Measurements from ENCODE around the gene PRELID1.

Gene PRELID1

DNA sequence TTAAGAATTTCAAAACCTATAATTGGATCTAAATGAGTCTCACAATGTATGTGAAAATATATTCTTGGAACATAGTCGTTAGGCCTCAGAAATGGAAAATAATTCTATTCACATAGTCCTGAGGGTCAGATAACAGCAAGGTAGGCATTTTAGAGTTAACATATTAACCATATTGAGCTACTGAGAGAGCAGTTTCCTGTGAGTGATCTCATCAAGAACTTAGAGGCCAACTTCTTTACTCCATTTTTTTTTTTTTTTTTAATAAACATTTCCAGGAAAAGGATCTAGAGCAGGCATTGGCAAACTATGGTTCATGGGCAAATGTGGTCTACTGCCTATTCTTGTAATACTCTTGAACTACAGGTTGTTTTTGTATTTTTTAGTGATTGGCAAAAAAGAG lies 26.7 kb upstream of the PRELID1 start:
- no peak overlapping the region for H3K4me3 ChIP-seq (ENCODE audit: low read length)
- H3K4me1 ChIP-seq (ENCODE audit: control insufficient read depth, insufficient read depth, low read length), result no peaks in the 10 kb centered on the region
- no peak overlapping the region for H3K27ac ChIP-seq (ENCODE audit: low read depth, low read length)
- no peaks in the 10 kb centered on the region for H3K27me3 ChIP-seq (ENCODE audit: control insufficient read depth, insufficient read depth, low read length)
- H3K9ac ChIP-seq (ENCODE audit: low read length), result no peak overlapping the region
- H3K36me3 ChIP-seq (ENCODE audit: control insufficient read depth, insufficient read depth, low read length), result peaks cover 10% of the 10 kb centered on the region

DNA sequence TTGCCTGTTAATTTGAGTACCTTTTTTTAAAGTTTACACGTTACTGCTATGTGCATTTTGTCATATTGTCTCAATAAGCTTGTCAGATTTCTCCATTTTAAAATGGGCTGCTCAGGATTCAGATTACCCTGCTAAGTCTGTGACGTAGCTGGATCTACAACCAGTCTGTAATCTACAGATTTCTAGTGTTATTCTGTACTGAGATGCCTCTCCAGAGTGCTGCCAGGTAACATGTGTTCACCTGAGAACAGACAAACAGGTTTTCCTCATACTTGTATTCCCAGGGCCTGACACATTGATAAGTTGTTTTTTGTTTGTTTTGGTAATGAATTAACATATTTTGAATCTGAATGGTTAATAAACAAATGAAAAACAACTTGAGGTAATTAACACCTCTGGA lies 15.4 kb upstream of the PRELID1 start:
- no peaks in the 10 kb centered on the region for H3K4me1 ChIP-seq (ENCODE audit: control insufficient read depth, insufficient read depth, low read length)
- H3K27me3 ChIP-seq (ENCODE audit: control insufficient read depth, insufficient read depth, low read length), result no peaks in the 10 kb centered on the region
- no peak overlapping the region for H3K9ac ChIP-seq (ENCODE audit: low read length)
- H3K36me3 ChIP-seq (ENCODE audit: control insufficient read depth, insufficient read depth, low read length), result peaks cover 33% of the 10 kb centered on the region
- no peak overlapping the region for H3K4me3 ChIP-seq (ENCODE audit: low read length)
- no peak overlapping the region for H3K27ac ChIP-seq (ENCODE audit: low read depth, low read length)

DNA sequence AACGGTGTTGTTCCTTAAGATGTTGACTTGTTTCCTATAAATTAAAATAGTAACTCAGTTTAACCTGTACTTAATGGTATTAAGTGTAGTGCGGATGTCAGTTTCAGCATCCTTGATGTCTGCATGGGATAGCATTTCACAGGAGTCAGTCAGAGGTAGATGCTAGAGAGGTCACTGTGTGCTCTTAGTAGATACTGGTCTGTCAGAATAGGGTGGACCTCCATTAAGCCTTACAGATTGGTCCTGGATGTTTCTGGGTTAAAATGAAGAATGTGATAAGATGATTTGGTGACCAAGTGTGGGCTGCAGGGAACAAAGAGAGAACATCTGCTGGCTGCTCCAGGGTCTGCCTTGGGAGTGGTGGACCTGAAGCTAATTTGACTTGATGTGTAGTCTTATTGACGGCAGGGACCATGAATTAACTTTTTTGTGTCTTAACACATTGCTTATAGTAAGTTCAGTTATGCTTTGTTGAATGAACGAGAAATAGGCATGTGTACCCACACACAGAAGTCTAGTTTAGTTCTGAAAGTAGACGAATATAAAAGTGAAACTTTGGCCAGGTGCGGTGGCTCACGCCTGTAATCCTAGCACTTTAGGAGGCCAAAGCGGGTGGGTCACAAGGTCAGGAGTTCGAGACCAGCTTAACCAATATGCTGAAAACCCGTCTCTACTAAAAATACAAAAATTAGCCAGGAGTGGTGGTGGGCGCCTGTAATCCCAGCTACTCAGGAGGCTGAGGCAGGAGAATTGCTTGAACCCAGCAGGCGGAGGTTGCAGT lies 12.6 kb upstream of the PRELID1 start:
- no peak overlapping the region for H3K27ac ChIP-seq (ENCODE audit: low read depth, low read length)
- H3K27me3 ChIP-seq (ENCODE audit: control insufficient read depth, insufficient read depth, low read length), result no peaks in the 10 kb centered on the region
- H3K4me1 ChIP-seq (ENCODE audit: control insufficient read depth, insufficient read depth, low read length), result no peaks in the 10 kb centered on the region
- no peak overlapping the region for H3K4me3 ChIP-seq (ENCODE audit: low read length)
- peaks cover 34% of the 10 kb centered on the region for H3K36me3 ChIP-seq (ENCODE audit: control insufficient read depth, insufficient read depth, low read length)
- H3K9ac ChIP-seq (ENCODE audit: low read length), result no peak overlapping the region

DNA sequence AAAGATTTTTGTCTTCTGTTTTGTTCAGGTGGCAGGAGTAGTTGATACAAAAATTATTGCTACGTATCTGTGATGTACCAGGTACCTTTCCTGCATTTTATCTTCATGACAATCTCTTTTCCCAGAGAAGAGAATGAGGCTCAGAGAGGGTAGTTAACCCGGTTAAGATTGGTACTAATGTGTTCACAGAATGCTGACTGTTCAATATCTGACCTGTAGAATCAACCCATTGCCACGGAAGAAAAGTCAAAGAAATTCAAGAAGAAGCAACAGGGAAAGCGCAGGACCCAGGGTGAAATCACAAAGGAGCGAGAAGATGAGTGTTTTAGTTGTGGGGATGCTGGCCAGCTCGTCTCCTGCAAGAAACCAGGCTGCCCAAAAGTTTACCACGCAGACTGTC lies 11.9 kb upstream of the PRELID1 start:
- Histone ChIP-seq H3K27ac (ENCODE audit: low read depth, low read length) (no peak overlapping the region), H3K27me3 (ENCODE audit: control insufficient read depth, insufficient read depth, low read length) (no peaks in the 10 kb centered on the region), H3K36me3 (ENCODE audit: control insufficient read depth, insufficient read depth, low read length) (peaks cover 33% of the 10 kb centered on the region), H3K4me3 (ENCODE audit: low read length) (no peak overlapping the region), H3K4me1 (ENCODE audit: control insufficient read depth, insufficient read depth, low read length) (no peaks in the 10 kb centered on the region), H3K9ac (ENCODE audit: low read length) (no peak overlapping the region)

DNA sequence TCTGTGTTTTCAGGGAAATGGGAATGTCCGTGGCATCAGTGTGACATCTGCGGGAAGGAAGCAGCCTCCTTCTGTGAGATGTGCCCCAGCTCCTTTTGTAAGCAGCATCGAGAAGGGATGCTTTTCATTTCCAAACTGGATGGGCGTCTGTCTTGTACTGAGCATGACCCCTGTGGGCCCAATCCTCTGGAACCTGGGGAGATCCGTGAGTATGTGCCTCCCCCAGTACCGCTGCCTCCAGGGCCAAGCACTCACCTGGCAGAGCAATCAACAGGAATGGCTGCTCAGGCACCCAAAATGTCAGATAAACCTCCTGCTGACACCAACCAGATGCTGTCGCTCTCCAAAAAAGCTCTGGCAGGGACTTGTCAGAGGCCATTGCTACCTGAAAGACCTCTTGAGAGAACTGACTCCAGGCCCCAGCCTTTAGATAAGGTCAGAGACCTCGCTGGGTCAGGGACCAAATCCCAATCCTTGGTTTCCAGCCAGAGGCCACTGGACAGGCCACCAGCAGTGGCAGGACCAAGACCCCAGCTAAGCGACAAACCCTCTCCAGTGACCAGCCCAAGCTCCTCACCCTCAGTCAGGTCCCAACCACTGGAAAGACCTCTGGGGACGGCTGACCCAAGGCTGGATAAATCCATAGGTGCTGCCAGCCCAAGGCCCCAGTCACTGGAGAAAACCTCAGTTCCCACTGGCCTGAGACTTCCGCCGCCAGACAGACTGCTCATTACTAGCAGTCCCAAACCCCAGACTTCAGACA lies 9.6 kb upstream of the PRELID1 start:
- no peaks in the 10 kb centered on the region for H3K27me3 ChIP-seq (ENCODE audit: control insufficient read depth, insufficient read depth, low read length)

DNA sequence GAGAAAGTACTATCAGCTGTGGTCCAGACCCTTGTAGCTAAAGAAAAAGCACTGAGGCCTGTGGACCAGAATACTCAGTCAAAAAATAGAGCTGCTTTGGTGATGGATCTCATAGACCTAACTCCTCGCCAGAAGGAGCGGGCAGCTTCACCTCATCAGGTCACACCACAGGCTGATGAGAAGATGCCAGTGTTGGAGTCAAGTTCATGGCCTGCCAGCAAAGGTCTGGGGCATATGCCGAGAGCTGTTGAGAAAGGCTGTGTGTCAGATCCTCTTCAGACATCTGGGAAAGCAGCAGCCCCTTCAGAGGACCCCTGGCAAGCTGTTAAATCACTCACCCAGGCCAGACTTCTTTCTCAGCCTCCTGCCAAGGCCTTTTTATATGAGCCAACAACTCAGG lies 9.0 kb upstream of the PRELID1 start:
- no peak overlapping the region for H3K27ac ChIP-seq (ENCODE audit: low read depth, low read length)
- no peaks in the 10 kb centered on the region for H3K27me3 ChIP-seq (ENCODE audit: control insufficient read depth, insufficient read depth, low read length)
- no peaks in the 10 kb centered on the region for H3K4me1 ChIP-seq (ENCODE audit: control insufficient read depth, insufficient read depth, low read length)
- peaks cover 27% of the 10 kb centered on the region for H3K36me3 ChIP-seq (ENCODE audit: control insufficient read depth, insufficient read depth, low read length)
- no peak overlapping the region for H3K9ac ChIP-seq (ENCODE audit: low read length)
- H3K4me3 ChIP-seq (ENCODE audit: low read length), result no peak overlapping the region

More for the DNA sequence above, 9.6 kb upstream of the PRELID1 start:
- H3K9ac ChIP-seq (ENCODE audit: low read length), result no peak overlapping the region
- H3K4me3 ChIP-seq (ENCODE audit: low read length), result no peak overlapping the region
- H3K36me3 ChIP-seq (ENCODE audit: control insufficient read depth, insufficient read depth, low read length), result peaks cover 27% of the 10 kb centered on the region
- no peak overlapping the region for H3K27ac ChIP-seq (ENCODE audit: low read depth, low read length)
- no peaks in the 10 kb centered on the region for H3K4me1 ChIP-seq (ENCODE audit: control insufficient read depth, insufficient read depth, low read length)

DNA sequence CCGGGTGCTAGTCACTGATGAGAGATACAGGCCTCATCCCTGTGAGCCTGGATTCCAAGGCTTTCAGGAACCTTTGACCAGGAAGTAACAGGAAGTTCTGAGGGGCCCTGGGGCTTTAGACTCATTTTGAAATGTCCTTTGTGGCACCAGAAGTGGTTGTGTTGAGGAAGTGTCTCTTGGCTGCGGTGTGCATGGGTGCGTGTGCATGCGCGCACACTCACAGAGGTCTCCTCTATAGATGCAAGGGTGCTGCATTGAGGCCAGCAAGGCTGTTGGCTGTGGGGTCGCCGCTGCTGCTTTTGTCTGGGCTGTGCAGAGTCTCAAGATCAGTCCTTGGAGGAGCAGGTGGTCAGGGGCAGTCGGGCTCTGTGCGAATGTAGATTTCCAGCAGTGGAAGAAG lies 7.7 kb upstream of the PRELID1 start:
- H3K9ac ChIP-seq (ENCODE audit: low read length), result no peak overlapping the region
- H3K4me1 ChIP-seq (ENCODE audit: control insufficient read depth, insufficient read depth, low read length), result peaks cover 6% of the 10 kb centered on the region

DNA sequence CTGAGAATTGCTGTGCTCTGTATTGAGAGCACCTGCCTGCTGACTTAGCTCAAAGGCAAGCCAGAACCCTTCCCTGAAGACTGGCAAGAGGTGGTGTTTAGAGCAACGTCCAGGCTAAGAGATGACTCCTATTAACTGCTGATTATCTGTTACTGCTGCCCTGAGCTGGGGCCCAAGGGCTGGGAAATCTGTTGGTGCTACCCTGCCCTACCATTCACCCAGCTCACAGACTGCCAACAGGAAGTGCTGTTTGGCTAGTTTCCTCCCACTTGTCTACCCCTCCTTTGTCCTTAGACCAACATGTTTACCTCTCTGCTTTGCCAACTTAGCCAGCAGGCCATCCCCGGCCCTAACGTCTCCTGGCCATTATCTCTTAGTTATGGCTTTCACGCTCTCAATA lies 7.0 kb upstream of the PRELID1 start:
- Histone ChIP-seq H3K4me1 (ENCODE audit: control insufficient read depth, insufficient read depth, low read length) (peaks cover 9% of the 10 kb centered on the region), H3K9ac (ENCODE audit: low read length) (no peak overlapping the region)

More for the DNA sequence above, 7.7 kb upstream of the PRELID1 start:
- no peaks in the 10 kb centered on the region for H3K27me3 ChIP-seq (ENCODE audit: control insufficient read depth, insufficient read depth, low read length)
- H3K27ac ChIP-seq (ENCODE audit: low read depth, low read length), result no peak overlapping the region
- no peak overlapping the region for H3K4me3 ChIP-seq (ENCODE audit: low read length)
- H3K36me3 ChIP-seq (ENCODE audit: control insufficient read depth, insufficient read depth, low read length), result peaks cover 27% of the 10 kb centered on the region

DNA sequence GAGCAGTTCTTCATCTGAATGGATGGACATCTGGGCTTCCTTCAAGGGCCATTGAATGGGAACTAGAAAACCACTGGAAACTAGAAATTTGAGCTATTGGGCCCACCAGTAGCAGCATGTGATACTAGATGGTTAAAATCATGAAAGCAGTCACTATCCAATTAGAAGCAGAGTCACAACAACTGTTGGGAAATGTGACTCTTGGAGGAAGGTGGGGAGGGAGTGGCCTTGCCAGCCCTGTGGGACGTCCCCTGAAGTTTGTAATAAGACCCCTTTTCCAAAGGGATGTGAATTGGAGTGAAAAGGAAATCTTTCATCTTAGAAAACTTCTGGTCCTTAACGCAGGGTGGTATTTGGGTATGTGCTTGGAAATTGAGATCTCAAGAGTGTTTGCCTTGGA lies 5.7 kb upstream of the PRELID1 start:
- Histone ChIP-seq H3K36me3 (ENCODE audit: control insufficient read depth, insufficient read depth, low read length) (peaks cover 16% of the 10 kb centered on the region), H3K27me3 (ENCODE audit: control insufficient read depth, insufficient read depth, low read length) (no peaks in the 10 kb centered on the region), H3K4me3 (ENCODE audit: low read length) (no peak overlapping the region), H3K27ac (ENCODE audit: low read depth, low read length) (no peak overlapping the region), H3K9ac (ENCODE audit: low read length) (no peak overlapping the region), H3K4me1 (ENCODE audit: control insufficient read depth, insufficient read depth, low read length) (peaks cover 16% of the 10 kb centered on the region)

More for the DNA sequence above, 7.0 kb upstream of the PRELID1 start:
- peaks cover 27% of the 10 kb centered on the region for H3K36me3 ChIP-seq (ENCODE audit: control insufficient read depth, insufficient read depth, low read length)
- no peak overlapping the region for H3K27ac ChIP-seq (ENCODE audit: low read depth, low read length)
- H3K27me3 ChIP-seq (ENCODE audit: control insufficient read depth, insufficient read depth, low read length), result no peaks in the 10 kb centered on the region
- no peak overlapping the region for H3K4me3 ChIP-seq (ENCODE audit: low read length)

DNA sequence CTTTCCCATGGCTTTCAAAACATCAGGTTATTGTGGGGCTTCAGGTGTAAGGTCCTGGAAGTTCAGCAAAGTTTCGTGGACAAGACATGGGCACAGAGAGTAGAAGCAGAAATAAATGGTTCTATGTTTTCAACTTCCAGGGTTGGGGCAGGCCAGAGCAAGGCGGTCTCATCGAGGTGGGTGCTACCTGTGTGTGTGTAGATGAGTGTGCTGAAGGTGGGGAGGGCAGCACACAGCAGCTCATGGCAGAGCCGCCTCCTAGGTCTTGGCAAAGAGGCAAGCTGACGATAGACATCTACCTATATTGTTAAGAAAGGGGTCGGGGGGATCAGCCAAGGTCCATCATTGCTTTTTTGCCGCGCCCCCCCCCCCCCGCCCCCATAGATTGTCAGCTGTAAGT lies 3.9 kb upstream of the PRELID1 start:
- no peaks in the 10 kb centered on the region for H3K27me3 ChIP-seq (ENCODE audit: control insufficient read depth, insufficient read depth, low read length)
- H3K4me3 ChIP-seq (ENCODE audit: low read length), result no peak overlapping the region
- H3K36me3 ChIP-seq (ENCODE audit: control insufficient read depth, insufficient read depth, low read length), result no peaks in the 10 kb centered on the region
- H3K27ac ChIP-seq (ENCODE audit: low read depth, low read length), result peak overlapping the region; percentile 33
- H3K4me1 ChIP-seq (ENCODE audit: control insufficient read depth, insufficient read depth, low read length), result peaks cover 23% of the 10 kb centered on the region
- no peak overlapping the region for H3K9ac ChIP-seq (ENCODE audit: low read length)

DNA sequence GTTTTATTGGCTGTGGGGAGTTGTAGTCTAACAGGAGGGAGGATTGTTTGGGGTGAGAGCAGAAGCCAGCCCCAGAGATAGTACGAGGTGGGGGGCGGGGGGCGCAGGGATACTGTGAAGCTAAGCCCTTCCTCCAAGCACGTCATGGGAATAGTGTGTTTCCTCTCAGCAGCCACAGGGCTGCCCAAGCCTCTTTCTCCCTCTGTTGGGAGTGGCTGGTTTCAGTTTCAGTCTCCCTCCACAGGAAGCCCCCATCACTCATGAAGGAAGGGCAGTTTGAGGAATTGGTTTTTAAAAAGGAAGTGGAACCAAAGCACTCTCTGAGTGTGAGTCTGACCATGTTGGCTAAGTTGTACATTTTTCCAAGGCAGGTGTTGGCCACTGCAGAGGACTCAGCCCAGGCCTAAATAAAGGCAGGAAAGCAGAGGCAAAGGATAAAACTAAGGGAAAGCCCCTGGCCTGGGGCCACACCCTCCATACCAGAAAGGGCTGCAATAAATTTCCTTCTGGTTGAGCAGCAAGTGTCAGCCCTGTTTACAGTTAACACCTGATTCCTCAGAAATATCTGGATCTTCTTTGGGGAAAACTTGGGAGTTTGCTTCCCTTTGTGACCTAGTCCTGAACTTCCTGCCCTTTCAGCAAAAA lies 3.2 kb upstream of the PRELID1 start:
- Histone ChIP-seq H3K9ac (ENCODE audit: low read length) (no peak overlapping the region), H3K27me3 (ENCODE audit: control insufficient read depth, insufficient read depth, low read length) (no peaks in the 10 kb centered on the region), H3K4me3 (ENCODE audit: low read length) (no peak overlapping the region), H3K36me3 (ENCODE audit: control insufficient read depth, insufficient read depth, low read length) (no peaks in the 10 kb centered on the region), H3K27ac (ENCODE audit: low read depth, low read length) (peak overlapping the region; percentile 7), H3K4me1 (ENCODE audit: control insufficient read depth, insufficient read depth, low read length) (peaks cover 26% of the 10 kb centered on the region)

DNA sequence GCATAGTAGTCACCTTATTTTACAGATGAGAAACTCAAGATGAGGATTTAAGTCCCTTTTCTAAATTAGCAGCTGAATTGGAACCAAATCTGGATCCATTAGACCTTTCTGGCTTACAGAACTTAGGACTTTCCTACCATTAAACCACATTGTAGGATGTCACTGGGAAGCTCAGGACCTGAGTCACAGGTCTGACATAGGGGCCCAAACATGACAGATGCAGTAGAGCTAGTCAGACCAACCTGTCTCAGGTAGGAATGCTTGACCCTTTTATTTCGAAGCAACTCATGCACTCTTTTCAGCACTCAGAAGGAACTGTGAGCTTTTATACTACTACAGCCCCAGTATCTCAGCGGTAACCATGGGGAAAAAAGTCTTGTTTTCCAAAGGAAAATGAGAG lies 2.6 kb upstream of the PRELID1 start:
- Histone ChIP-seq H3K27ac (ENCODE audit: low read depth, low read length) (peak overlapping the region; percentile 7), H3K36me3 (ENCODE audit: control insufficient read depth, insufficient read depth, low read length) (peaks cover 5% of the 10 kb centered on the region), H3K4me3 (ENCODE audit: low read length) (no peak overlapping the region), H3K27me3 (ENCODE audit: control insufficient read depth, insufficient read depth, low read length) (no peaks in the 10 kb centered on the region), H3K4me1 (ENCODE audit: control insufficient read depth, insufficient read depth, low read length) (peaks cover 26% of the 10 kb centered on the region), H3K9ac (ENCODE audit: low read length) (no peak overlapping the region)

All from rectal smooth muscle tissue (tissue), 1 donor.